NCI-H1417 (cell line): Measurements from ENCODE around the gene KLKB1.

Source experiments
- DNase-seq, 3 experiments: peaks; one replicate each; lab custom pipeline; 2025; lab: John Stamatoyannopoulos, UW

Gene KLKB1

GRCh38 chr4:186307916-186308315 lies 80.6 kb downstream of the KLKB1 start:
- DNase-seq, result no peak
